DND-41 (cell line): ENCODE results near the gene SDK2.

Experiments
- CTCF ChIP-seq: IDR thresholded peaks from 2 replicates; pipeline ENCODE4 v1.5.1; 2012; ENCODE audit warnings: borderline replicate concordance, low read length, moderate library complexity, mild to moderate bottlenecking; ENCODE audit not compliant: poor library complexity, severe bottlenecking; ENCODE audit errors: extremely low read depth
- EZH2 ChIP-seq: IDR thresholded peaks from 3 replicates; pipeline ENCODE4 v1.6.1; 2012; ENCODE audit warnings: borderline replicate concordance, low read depth, mild to moderate bottlenecking, moderate library complexity, low read length, inconsistent platforms; ENCODE audit not compliant: severe bottlenecking

- TF ChIP-seq CTCF (no peak), EZH2 (no peak)
Measured at GRCh38 chr17:73411313-73411747, 232.9 kb downstream of the SDK2 start.
